Suprapubic skin (tissue), 3 donors: Measurements from ENCODE around the gene RIN1.

ENCODE experiments used
- CTCF ChIP-seq, 2 donors: fragments of 200-600 bp in 1 of 2; fragments of 450-650 bp in 1 of 2; sonication (generic) in 1 of 2; IDR thresholded peaks; one replicate each; pipeline ENCODE4 v1.5.1; 2016 to 2019; ENCODE audit warnings: antibody characterized with exemption in 2 of 2, mild to moderate bottlenecking in 1 of 2, moderate library complexity in 1 of 2
- POLR2AphosphoS5 ChIP-seq, 3 donors: sonication (generic); formaldehyde crosslinking; IDR thresholded peaks; one replicate each; pipeline ENCODE4 v1.6.1; 2017; ENCODE audit warnings: antibody characterized with exemption in 3 of 3

GRCh38 chr11:66285250-66285947 is 50.8 kb downstream of the RIN1 start:
- TF ChIP-seq CTCF (IDR thresholded peaks at IDR 0.05) (no peak), POLR2AphosphoS5 (IDR thresholded peaks at IDR 0.05) (no peak)
